ENCODE results near the gene ZNF837.
A peak's percentile ranks its signal among the peaks of the same experiment; 100 is the strongest.

The ZNF837 gene

GRCh38 chr19:58366585-58367430, 14.0 kb downstream of the ZNF837 start:
- Mint-ChIP-seq H3K9me3 (no peaks in the 10 kb centered on the region), H3K27ac (no peak overlapping the region), H3K36me3 (peaks cover 12% of the 10 kb centered on the region), H3K4me1 (peaks cover 10% of the 10 kb centered on the region), H3K4me3 (no peak overlapping the region)
- no peak for DNase-seq (ENCODE audit: low spot score in 2 of 2)
- ATAC-seq = no peak

- DNase-seq (ENCODE audit: low spot score in 2 of 2) = no peak
- Mint-ChIP-seq H3K4me1 (peaks cover 13% of the 10 kb centered on the region), H3K27ac (no peak overlapping the region), H3K36me3 (peaks cover 13% of the 10 kb centered on the region), H3K4me3 (no peak overlapping the region), H3K9me3 (no peaks in the 10 kb centered on the region)
- no peak for ATAC-seq
Measured at GRCh38 chr19:58364146-58364545, 16.7 kb downstream of the ZNF837 start.

DNA sequence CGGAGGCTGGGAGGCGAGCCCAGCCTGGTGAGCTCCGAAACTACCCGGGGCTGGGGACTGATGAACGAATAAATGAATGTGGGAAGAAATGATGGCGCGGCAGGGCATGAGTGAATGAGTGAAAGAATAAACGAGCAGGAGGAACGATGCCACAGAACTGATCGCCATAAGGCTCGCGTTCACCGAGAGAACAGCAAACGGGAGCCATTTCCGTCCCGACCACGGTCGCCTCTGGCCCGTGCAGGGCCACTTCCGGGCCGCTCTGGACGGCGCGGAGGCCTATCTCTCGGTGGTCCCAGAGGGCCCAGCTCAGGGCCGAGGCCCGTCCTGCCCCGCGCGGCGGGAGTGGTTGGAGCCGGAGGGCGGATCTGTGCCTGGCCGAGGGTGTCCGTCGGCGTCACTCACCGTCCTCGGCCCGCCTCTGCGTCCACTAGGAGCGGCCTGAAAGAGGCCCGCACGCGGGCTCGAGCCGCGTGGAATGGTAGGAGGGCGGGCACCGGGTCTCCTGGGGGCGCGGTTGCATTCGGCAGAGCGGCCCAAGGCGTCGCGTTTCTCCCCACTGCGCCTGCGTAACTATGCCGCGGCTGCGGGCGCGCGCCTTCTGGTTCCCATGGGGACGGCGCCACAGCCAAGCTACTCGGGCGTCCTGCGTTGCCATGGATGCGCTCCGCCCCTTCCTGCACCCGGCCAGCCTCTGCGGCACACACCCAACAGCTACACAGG, 18.4 kb downstream of the ZNF837 start, which contains the start of gene ZNF497:
Gene ZNF497, minus strand, starts transcription at position 480 of the 723 bp plus-strand sequence. CDS start 5,116 bp downstream, outside the sequence.
- ATAC-seq = peak; percentile 95
- peaks cover 13% of the 10 kb centered on the region for H3K4me1 Mint-ChIP-seq
- H3K9me3 Mint-ChIP-seq = no peaks in the 10 kb centered on the region
- peak within 1 kb of the TSS; percentile 97 for H3K27ac Mint-ChIP-seq
- H3K4me3 Mint-ChIP-seq = peak within 1 kb of the TSS; percentile 93
- DNase-seq (ENCODE audit: low spot score in 2 of 2) = peak; percentile 93 to 98
- peaks cover 13% of the 10 kb centered on the region for H3K36me3 Mint-ChIP-seq

- Mint-ChIP-seq H3K27ac (peak overlapping the region; percentile 97), H3K36me3 (peaks cover 13% of the 10 kb centered on the region), H3K9me3 (no peaks in the 10 kb centered on the region), H3K4me3 (peak overlapping the region; percentile 93), H3K4me1 (peaks cover 13% of the 10 kb centered on the region)
- ATAC-seq (peak; percentile 27), DNase-seq (ENCODE audit: low spot score in 2 of 2) (peak in 1 of 2 donors; percentile 40)
Measured at GRCh38 chr19:58361900-58362271, 18.9 kb downstream of the ZNF837 start.

DNA sequence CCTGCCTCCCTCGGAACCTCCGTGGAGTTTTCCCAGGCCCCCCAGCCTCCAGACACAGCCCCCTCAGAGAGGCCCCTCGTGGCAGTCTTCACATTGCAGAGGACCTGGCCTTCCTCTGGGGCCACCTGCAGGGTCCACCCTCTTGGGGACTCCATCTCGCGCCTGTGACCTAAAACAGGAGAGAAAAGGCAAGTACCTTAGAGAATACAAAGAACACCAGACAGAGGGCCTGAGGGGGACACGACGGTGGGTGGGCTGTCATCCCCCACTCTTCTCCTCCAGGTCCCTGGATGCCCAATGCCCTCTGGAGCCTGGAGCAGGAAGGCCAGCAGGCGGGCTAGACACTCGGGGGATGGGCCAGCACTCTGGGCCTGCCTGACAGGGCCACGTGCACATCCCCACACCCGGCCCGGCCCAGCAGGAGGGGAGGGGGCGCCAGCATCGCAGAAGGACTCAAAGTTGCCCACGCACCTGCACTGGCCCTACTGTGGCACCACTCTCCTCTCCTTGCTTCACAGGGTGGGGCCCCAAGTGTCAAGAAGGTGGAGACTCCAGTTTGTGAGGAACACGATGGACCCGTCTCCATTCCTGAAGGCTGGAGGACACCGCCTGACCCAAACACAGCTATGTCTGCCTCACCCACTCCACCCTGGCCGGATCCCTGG, 23.2 kb downstream of the ZNF837 start:
- H3K4me1 Mint-ChIP-seq = peaks cover 9% of the 10 kb centered on the region
- no peak for ATAC-seq
- H3K27ac Mint-ChIP-seq = no peak overlapping the region
- no peak for DNase-seq (ENCODE audit: low spot score in 2 of 2)
- H3K9me3 Mint-ChIP-seq = no peaks in the 10 kb centered on the region
- H3K36me3 Mint-ChIP-seq = peaks cover 10% of the 10 kb centered on the region
- peak overlapping the region; percentile 43 for H3K4me3 Mint-ChIP-seq

DNA sequence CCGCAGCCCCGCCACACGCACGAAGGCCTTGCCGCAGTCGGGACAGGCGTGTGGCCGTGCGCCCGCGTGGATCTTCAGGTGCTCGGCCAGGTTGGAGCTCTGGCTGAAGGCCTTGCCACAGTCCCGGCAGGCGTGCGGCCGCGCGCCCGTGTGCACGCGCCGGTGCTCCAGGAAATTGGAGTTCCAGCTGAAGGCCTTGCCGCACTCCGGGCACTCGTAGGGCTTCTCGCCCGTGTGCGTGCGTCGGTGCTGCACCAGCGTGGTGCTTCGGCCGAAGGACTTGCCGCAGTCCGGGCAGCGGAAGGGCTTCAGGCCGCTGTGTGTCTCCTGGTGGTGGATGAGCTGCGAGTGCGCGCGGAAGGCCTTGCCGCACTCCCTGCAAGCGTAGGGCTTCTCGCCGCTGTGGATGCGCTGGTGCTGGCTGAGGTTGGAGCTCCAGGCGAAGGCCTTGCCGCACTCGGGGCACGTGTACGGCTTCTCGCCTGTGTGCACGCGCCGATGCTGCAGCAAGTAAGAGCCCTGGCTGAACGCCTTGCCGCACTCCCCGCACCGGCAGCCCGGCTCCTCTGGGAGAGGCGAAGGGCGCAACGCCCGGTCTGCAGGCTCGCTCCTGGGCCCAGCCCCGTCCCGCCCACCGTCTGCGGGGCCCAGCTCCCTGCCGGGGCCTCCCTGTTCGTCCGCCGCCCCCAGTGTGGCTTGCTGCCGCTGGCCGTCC, 23.9 kb downstream of the ZNF837 start:
- ATAC-seq = no peak
- peaks cover 7% of the 10 kb centered on the region for H3K36me3 Mint-ChIP-seq
- H3K4me3 Mint-ChIP-seq = peak overlapping the region; percentile 43
- no peaks in the 10 kb centered on the region for H3K9me3 Mint-ChIP-seq
- peaks cover 11% of the 10 kb centered on the region for H3K4me1 Mint-ChIP-seq
- DNase-seq (ENCODE audit: low spot score in 2 of 2) = no peak
- no peak overlapping the region for H3K27ac Mint-ChIP-seq

GRCh38 chr19:58355908-58356765, 24.7 kb downstream of the ZNF837 start:
- H3K4me1 Mint-ChIP-seq = peaks cover 10% of the 10 kb centered on the region
- H3K4me3 Mint-ChIP-seq = peak overlapping the region; percentile 43
- H3K9me3 Mint-ChIP-seq = no peaks in the 10 kb centered on the region
- no peak overlapping the region for H3K27ac Mint-ChIP-seq
- peaks cover 10% of the 10 kb centered on the region for H3K36me3 Mint-ChIP-seq
- DNase-seq (ENCODE audit: low spot score in 2 of 2) (no peak), ATAC-seq (peak; percentile 61)

DNA sequence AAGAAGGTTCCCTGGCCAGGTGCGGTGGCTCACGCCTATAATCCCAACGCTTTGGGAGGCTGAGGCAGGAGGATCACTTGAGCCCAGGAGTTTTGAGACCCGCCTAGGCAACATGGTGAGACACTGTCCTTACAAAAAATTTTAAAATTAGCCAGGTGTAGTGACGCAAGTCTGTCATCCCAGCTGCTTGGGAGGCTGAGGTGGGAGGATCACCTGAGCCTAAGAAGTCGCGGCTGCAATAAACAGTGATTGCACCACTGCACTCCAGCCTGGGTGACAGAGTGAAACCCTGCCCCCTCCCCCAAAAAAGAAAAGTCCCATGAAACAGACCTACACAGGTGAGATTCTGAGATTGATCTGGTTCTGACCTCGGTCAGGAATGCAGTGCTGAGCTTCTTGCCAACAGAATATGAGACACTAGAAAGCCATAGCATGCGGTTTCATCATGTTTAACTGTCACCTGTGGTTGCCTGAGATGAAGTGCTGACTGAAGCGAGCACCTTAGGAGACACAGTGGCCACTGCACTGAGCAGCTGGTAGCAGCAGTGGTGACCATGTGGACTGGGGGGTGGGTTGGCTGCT, 25.5 kb downstream of the ZNF837 start:
- DNase-seq (ENCODE audit: low spot score in 2 of 2) = no peak
- H3K36me3 Mint-ChIP-seq = peaks cover 10% of the 10 kb centered on the region
- no peak overlapping the region for H3K27ac Mint-ChIP-seq
- ATAC-seq = no peak
- H3K4me3 Mint-ChIP-seq = no peak overlapping the region
- H3K9me3 Mint-ChIP-seq = no peaks in the 10 kb centered on the region
- peaks cover 11% of the 10 kb centered on the region for H3K4me1 Mint-ChIP-seq

DNA sequence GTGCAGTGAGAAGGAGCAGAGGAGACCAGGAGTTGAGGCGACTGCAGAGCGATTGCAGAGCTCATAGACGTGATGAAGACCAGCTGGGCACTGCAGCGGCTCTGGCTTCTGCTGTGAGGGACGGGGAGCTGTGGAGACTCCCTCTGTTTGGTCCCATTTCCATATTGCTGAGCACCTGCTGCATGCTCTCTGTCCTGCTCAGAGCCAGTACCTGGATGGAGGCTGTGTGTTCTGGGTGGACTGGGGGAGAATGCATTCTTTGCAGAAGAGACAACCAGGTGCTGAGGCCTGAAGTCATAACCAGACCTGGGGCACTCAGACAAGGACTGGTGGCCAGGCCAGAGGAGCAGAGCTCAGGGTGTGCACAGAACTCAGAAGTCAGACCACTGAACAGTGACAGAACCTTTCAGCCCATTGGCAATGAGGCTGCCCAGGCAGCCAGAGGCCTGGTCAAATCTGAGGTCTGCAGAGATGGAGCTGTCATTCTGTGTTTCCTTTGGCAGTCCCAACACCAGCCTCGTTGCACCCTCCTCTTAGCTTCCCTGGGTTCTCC, 26.3 kb downstream of the ZNF837 start:
- H3K9me3 Mint-ChIP-seq = no peaks in the 10 kb centered on the region

DNA sequence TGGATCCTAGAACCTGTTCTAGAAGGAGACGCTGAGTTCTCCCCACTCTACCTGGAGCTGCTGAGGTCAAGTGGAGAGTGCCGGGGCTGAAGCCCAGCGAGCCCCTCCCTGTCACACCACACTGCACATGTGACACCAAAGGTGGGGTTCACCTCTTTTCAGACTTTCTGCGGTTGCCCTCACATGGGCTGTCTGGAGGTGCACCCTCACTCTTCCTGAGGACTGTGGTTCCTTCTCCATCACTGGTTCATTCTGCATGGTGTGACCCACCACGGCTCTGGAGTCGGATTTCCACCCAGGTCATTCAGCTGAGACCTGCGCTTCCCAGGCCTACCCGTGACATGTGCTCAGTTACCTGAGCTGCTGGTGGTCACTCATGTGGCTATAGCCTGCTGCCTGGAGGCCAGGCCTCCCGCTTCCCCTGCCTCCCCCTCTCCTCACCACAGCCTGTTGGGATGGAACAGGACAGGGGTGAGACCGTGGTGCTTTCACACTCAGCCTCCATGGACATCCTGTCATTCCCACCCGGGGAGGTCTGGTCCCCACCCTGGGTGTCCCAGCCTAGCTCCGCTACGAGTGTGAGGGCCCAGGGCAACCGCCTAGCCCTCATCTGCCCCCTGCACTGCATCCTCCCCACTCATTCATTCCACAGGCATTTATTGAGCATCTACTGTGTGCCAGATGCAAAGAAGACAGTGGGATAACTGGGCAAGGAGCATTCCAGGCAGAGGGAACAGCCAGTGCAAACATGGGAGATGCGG, 26.9 kb downstream of the ZNF837 start:
- Mint-ChIP-seq H3K36me3 (peaks cover 19% of the 10 kb centered on the region), H3K4me3 (no peak overlapping the region), H3K27ac (no peak overlapping the region), H3K9me3 (no peaks in the 10 kb centered on the region), H3K4me1 (peaks cover 19% of the 10 kb centered on the region)
- no peak for DNase-seq (ENCODE audit: low spot score in 2 of 2)
- no peak for ATAC-seq

More for the DNA sequence above, 26.3 kb downstream of the ZNF837 start:
- no peak for DNase-seq (ENCODE audit: low spot score in 2 of 2)
- ATAC-seq = no peak
- Mint-ChIP-seq H3K4me3 (no peak overlapping the region), H3K4me1 (peaks cover 14% of the 10 kb centered on the region), H3K27ac (no peak overlapping the region), H3K36me3 (peaks cover 15% of the 10 kb centered on the region)

- DNase-seq (ENCODE audit: low spot score in 2 of 2) = no peak
- Mint-ChIP-seq H3K27ac (peak within 1 kb of the TSS; percentile 43), H3K4me3 (no peak within 1 kb of the TSS), H3K4me1 (peaks cover 19% of the 10 kb centered on the region), H3K9me3 (no peaks in the 10 kb centered on the region), H3K36me3 (peaks cover 19% of the 10 kb centered on the region)
- no peak for ATAC-seq
Measured at GRCh38 chr19:58352760-58353671, 27.8 kb downstream of the ZNF837 start, which contains the start of gene A1BG. A1BG (minus strand) TSS chr19:58353492; CDS start chr19:58353437, 55 bp downstream.
